HepG2 (cell line): Measurements from ENCODE around the gene BCAN. TPM values are rescaled to one million over a fixed set of nuclear protein-coding genes. Genes with fewer than 3 reads are reported as not detected.

Experiments used
- ATAC-seq: fragments of 200-7000 bp; cut with Tn5 transposase; 3 replicates; pipeline ENCODE4 v1.9.1; 2020; ENCODE audit warnings: mild to moderate bottlenecking, moderate library complexity
- BruUV-seq: library from RNA; stranded (reverse); fragments of 400-500 nt; replicated peaks from 2 replicates; lab custom pipeline; 2021; lab: Mats Ljungman, UMichigan
- CTCF ChIA-PET: fragments of 300-600 bp; formaldehyde crosslinking; extraction: SDS; loops from one replicate; lab custom pipeline; 2021; ENCODE audit warnings: low total read pairs, inconsistent platforms, low intra/inter-chr PET ratio; lab: Yijun Ruan, JAX
- POLR2A ChIA-PET: fragments of 350-600 bp; sonication (Branson Sonifier 250); formaldehyde crosslinking; loops from one replicate; lab custom pipeline; 2020; ENCODE audit warnings: antibody characterized with exemption, inconsistent platforms; lab: Yijun Ruan, JAX
- DNase-seq: peaks from one replicate; pipeline ENCODE4 v3.0.0-alpha.2; 2015; ENCODE audit warnings: low spot score
- FAIRE-seq: peaks from 3 replicates; lab custom pipeline; 2011; peaks lifted over from hg19 to GRCh38; lab: Jason Lieb, UNC
- H2AFZ ChIP-seq: one replicate; pipeline ENCODE4 v1.6.1; 2011; ENCODE audit warnings: low read length, inconsistent platforms
- H3K27ac ChIP-seq: fragments of 300-600 bp; 3 replicates; pipeline ENCODE4 v1.8.0; 2011; ENCODE audit warnings: mixed run types, mild to moderate bottlenecking, mixed read lengths, low read length, inconsistent platforms; ENCODE audit not compliant: insufficient read depth; ENCODE audit errors: extremely low read length
- H3K27me3 ChIP-seq, 2 experiments: fragments of 200-600 bp in 1 of 2; 2 replicates in 1 of 2; 3 replicates in 1 of 2; pipeline versions ENCODE4 v1.6.0 to v1.8.0; 2011; ENCODE audit warnings: low read length in 2 of 2, mild to moderate bottlenecking in 2 of 2, moderate library complexity in 2 of 2, inconsistent platforms in 1 of 2; ENCODE audit not compliant: insufficient read depth in 2 of 2, control insufficient read depth in 1 of 2
- H3K36me3 ChIP-seq, 2 experiments: fragments of 200-600 bp in 1 of 2; replicated peaks in 1 of 2; 2 replicates in 1 of 2; 3 replicates in 1 of 2; pipeline versions ENCODE4 v1.5.1 to v1.8.0; 2011; ENCODE audit warnings: low read length in 2 of 2, inconsistent platforms in 1 of 2; ENCODE audit not compliant: insufficient read depth in 2 of 2, control insufficient read depth in 1 of 2
- H3K4me1 ChIP-seq: 2 replicates; pipeline ENCODE4 v1.5.1; 2012; ENCODE audit warnings: low read length, inconsistent platforms; ENCODE audit not compliant: insufficient read depth
- H3K4me2 ChIP-seq: 2 replicates; pipeline ENCODE4 v1.6.0; 2011; ENCODE audit warnings: low read depth, low read length, inconsistent platforms
- H3K4me3 ChIP-seq, 3 experiments: fragments of 200-600 bp in 1 of 3; sonication (generic), shearing (Covaris generic) in 1 of 3; replicated peaks in 1 of 3; 2 replicates each; pipeline ENCODE4 v1.5.1; 2011 to 2016; ENCODE audit warnings: low read length in 3 of 3, inconsistent platforms in 2 of 3, low read depth in 2 of 3, mild to moderate bottlenecking in 2 of 3, control low read depth in 1 of 3, mixed read lengths in 1 of 3; ENCODE audit not compliant: insufficient read depth in 1 of 3
- H3K79me2 ChIP-seq: one replicate; pipeline ENCODE4 v1.6.1; 2011; ENCODE audit warnings: low read length, inconsistent platforms; ENCODE audit not compliant: insufficient read depth
- H3K9ac ChIP-seq: 2 replicates; pipeline ENCODE4 v1.6.0; 2011; ENCODE audit warnings: mild to moderate bottlenecking, low read depth, low read length, inconsistent platforms; ENCODE audit not compliant: insufficient read depth
- H3K9me3 ChIP-seq: 2 replicates; pipeline ENCODE4 v1.5.1; 2012; ENCODE audit warnings: mild to moderate bottlenecking, low read length
- H4K20me1 ChIP-seq: 2 replicates; pipeline ENCODE4 v1.6.0; 2011; ENCODE audit warnings: inconsistent platforms, mild to moderate bottlenecking, low read length, moderate library complexity; ENCODE audit not compliant: insufficient read depth
- BCLAF1 ChIP-seq: fragments of 450-650 bp; IDR thresholded peaks from 2 replicates; pipeline ENCODE4 v1.6.1; 2017; ENCODE audit warnings: mild to moderate bottlenecking
- EZH2 ChIP-seq: conservative IDR thresholded peaks from 2 replicates; pipeline ENCODE4 v1.6.1; 2012; ENCODE audit warnings: mild to moderate bottlenecking, low read depth, low read length, moderate library complexity
- FOXC1 ChIP-seq: sonication (generic); formaldehyde crosslinking; IDR thresholded peaks from 2 replicates; pipeline ENCODE4 v1.8.0; 2022; ENCODE audit warnings: mild to moderate bottlenecking, missing genetic modification reagents, borderline replicate concordance
- IRX3 ChIP-seq: sonication (generic); formaldehyde crosslinking; IDR thresholded peaks from 2 replicates; pipeline ENCODE4 v1.8.1; 2023; ENCODE audit warnings: mild to moderate bottlenecking, low read depth, missing genetic modification reagents, borderline replicate concordance
- MIER3 ChIP-seq: IDR thresholded peaks from 2 replicates; pipeline ENCODE4 v1.6.1; 2016; ENCODE audit warnings: missing compliant biosample characterization, borderline replicate concordance
- MLXIP ChIP-seq: sonication (generic); formaldehyde crosslinking; IDR thresholded peaks from 2 replicates; pipeline ENCODE4 v1.9.0; 2021; ENCODE audit warnings: missing genetic modification reagents, borderline replicate concordance
- NFATC3 ChIP-seq: sonication (generic); formaldehyde crosslinking; IDR thresholded peaks from 2 replicates; pipeline ENCODE4 v1.5.1; 2020; ENCODE audit warnings: mild to moderate bottlenecking, missing genetic modification reagents
- RAD51 ChIP-seq: fragments of 450-650 bp; IDR thresholded peaks from 2 replicates; pipeline ENCODE4 v1.6.1; 2016; ENCODE audit warnings: borderline replicate concordance
- RFX5 ChIP-seq: IDR thresholded peaks from 2 replicates; pipeline ENCODE4 v1.6.1; 2011; ENCODE audit warnings: low read depth, low read length, improper control_type of control experiment
- ZBED4 ChIP-seq: sonication (generic); formaldehyde crosslinking; IDR thresholded peaks from 2 replicates; pipeline ENCODE4 v1.4.0; 2020; ENCODE audit warnings: missing genetic modification reagents, borderline replicate concordance
- ZFP41 ChIP-seq: sonication (generic); formaldehyde crosslinking; IDR thresholded peaks from 2 replicates; pipeline ENCODE4 v1.4.0; 2020; ENCODE audit warnings: mild to moderate bottlenecking, missing genetic modification reagents, borderline replicate concordance
- ZNF550 ChIP-seq: sonication (generic); formaldehyde crosslinking; IDR thresholded peaks from 2 replicates; pipeline ENCODE4 v1.4.0; 2020; ENCODE audit warnings: mild to moderate bottlenecking, missing genetic modification reagents, borderline replicate concordance
- ZNF790 ChIP-seq: sonication (generic); formaldehyde crosslinking; IDR thresholded peaks from 2 replicates; pipeline ENCODE4 v1.8.0; 2022; ENCODE audit warnings: missing genetic modification reagents, mild to moderate bottlenecking, borderline replicate concordance
- WGBS: methylation state at CpG from one replicate; pipeline ENCODE4 v1.1.6; 2017; ENCODE audit warnings: low lambda C conversion rate; 5-methylcytosine and 5-hydroxymethylcytosine counted together
- in situ Hi-C: cut with HindIII; loops from 2 replicates; pipeline ENCODE4 v1.10.0; 2017; ENCODE audit warnings: low pct_unique_long_range_greater_than_20kb; ENCODE audit not compliant: extremely low pct_ligation_motif_present
- intact Hi-C: fragments of 100-400 bp; cut with micrococcal nuclease; formaldehyde crosslinking; loops from one replicate; pipeline ENCODE4 v1.10.0; 2022; ENCODE audit not compliant: unreplicated experiment
- polyA plus RNA-seq, 8 experiments: library from polyadenylated mRNA; depleted of rRNA in 3 of 8; stranded (reverse) in 7 of 8; unstranded in 1 of 8; fragments of >200 nt; fragmentation: Illumina TruSeq in 4 of 8; extraction: Trizol in 4 of 8; gene quantifications; 2 replicates each; pipeline versions ENCODE4 v1.2.1 to v1.2.3, GENCODE V29; 2011 to 2016; ENCODE audit warnings: low read depth in 4 of 8, missing spikeins in 1 of 8, mixed read lengths in 1 of 8; ENCODE audit not compliant: insufficient read depth in 1 of 8
- total RNA-seq, 5 experiments: library from RNA; depleted of rRNA; stranded (reverse); fragments of >200 nt; fragmentation: Illumina TruSeq; extraction: Trizol; gene quantifications; 2 replicates each; pipeline ENCODE4 v1.2.3, GENCODE V29; 2016; ENCODE audit warnings: low read depth in 1 of 5

Gene BCAN
- total and polyA plus RNA-seq, 2 of the 13 experiments (the other 11 are each of a cell fraction or from before 2014, with no cell fraction given), result not detected

GRCh38 chr1:156659661-156659987 lies 17.7 kb downstream of the BCAN start:
- intact Hi-C loops (no loop called here), in situ Hi-C loops (no loop called here)
- no TSS peak for BruUV-seq
- Histone ChIP-seq H3K4me3 (peak overlapping the region; percentile 31 to 72 (median 46); a peak in 5 of 6 replicates), H3K4me2 (peak overlapping the region; percentile 96), H3K4me1 (peaks cover 77% of the 10 kb centered on the region), H3K9me3 (no peaks in the 10 kb centered on the region), H3K36me3 (peaks cover 1 to 5% of the 10 kb centered on the region in 2 experiments; a peak in 1 of 5 replicates), H2AFZ (no peak overlapping the region), H3K27ac (no peak overlapping the region), H3K27me3 (no peaks in the 10 kb centered on the region; a peak in 1 of 5 replicates), H4K20me1 (peaks cover 52% of the 10 kb centered on the region), H3K9ac (peak overlapping the region; percentile 72), H3K79me2 (peaks cover 20% of the 10 kb centered on the region)
- no peak for ATAC-seq
- ChIA-PET POLR2A (interaction anchor here (1.0 to 11.4 kb wide), 4 partner anchors 15 to 107 kb away, joined by 3 to 189 read pairs (median 4); partner anchors contain the start of genes HDGF, NES and PRCC), CTCF (interaction anchor here (1.3 to 6.4 kb wide), 5 partner anchors 14 to 66 kb away, joined by 4 to 166 read pairs (median 9); partner anchors contain the start of gene NES)
- FAIRE-seq, result no peak
- no peak for DNase-seq
- WGBS, result 47% methylated on average over 5 of the region's 6 CpGs
- TF ChIP-seq ZNF550 (0 out of 2 replicates have a peak, but pooled peaks have one; percentile 24), RAD51 (no peak), ZNF790 (CRISPR knock-in tag) (0 out of 2 replicates have a peak, but pooled peaks have one; percentile 4), FOXC1 (CRISPR knock-in tag) (no peak), MLXIP (CRISPR knock-in tag) (no peak), MIER3 (CRISPR knock-in tag) (no peak), BCLAF1 (no peak), ZFP41 (CRISPR knock-in tag) (no peak), IRX3 (CRISPR knock-in tag) (no peak), RFX5 (no peak), NFATC3 (CRISPR knock-in tag) (no peak), ZBED4 (CRISPR knock-in tag) (no peak), EZH2 (no peak)
